Cardiac septum (tissue), 1 donor: ENCODE results near the gene LHFPL6. TPM values are rescaled to one million over a fixed set of nuclear protein-coding genes. Genes with fewer than 3 reads are reported as not detected.
"Not testable (repeated sequence)": the region's sequence is repeated elsewhere in the genome, so short reads cannot be mapped to it uniquely, and the experiment has no call there.

ENCODE experiments used
- DNase-seq: peaks from one replicate; pipeline ENCODE4 v3.0.0-alpha.2; 2020; ENCODE audit warnings: low spot score
- intact Hi-C: fragments of 100-400 bp; cut with DNase I; formaldehyde crosslinking; loops from one replicate; pipeline ENCODE4 v1.14.0; 2022
- total RNA-seq: library from RNA; stranded (reverse); fragmentation: NEBNext Ultra II Directional; extraction: Animal tissue kit (Norgen Biotek cat#: 25700); gene quantifications from one replicate; pipeline ENCODE4 v1.2.1, GENCODE V29; 2021
- donor health status: DM: no; HTN: no; CAD: no.

The LHFPL6 gene
- total RNA-seq, 1 donor from 2014 or later = 68.9 TPM

GRCh38 chr13:39347926-39348901 is 254.8 kb downstream of the LHFPL6 start:
- intact Hi-C loops = no loop called here
- no peak for DNase-seq

- no peak for DNase-seq
- intact Hi-C loops = no loop called here
Measured at GRCh38 chr13:39345982-39346381, 257.0 kb downstream of the LHFPL6 start.

GRCh38 chr13:39341251-39341650 is 261.7 kb downstream of the LHFPL6 start:
- intact Hi-C loops = no loop called here

GRCh38 chr13:39338114-39338513 is 264.9 kb downstream of the LHFPL6 start:
- intact Hi-C loops, DNase-seq: not testable (repeated sequence)

More at GRCh38 chr13:39341251-39341650, 261.7 kb downstream of the LHFPL6 start:
- no peak for DNase-seq

GRCh38 chr13:39336937-39337336 is 266.1 kb downstream of the LHFPL6 start:
- DNase-seq = no peak
- intact Hi-C loops = no loop called here

- intact Hi-C loops = no loop called here
- DNase-seq = no peak
Measured at GRCh38 chr13:39336207-39336606, 266.8 kb downstream of the LHFPL6 start.

GRCh38 chr13:39335721-39336120 is 267.3 kb downstream of the LHFPL6 start:
- DNase-seq = no peak
- intact Hi-C loops = no loop called here

- intact Hi-C loops = no loop called here
Measured at GRCh38 chr13:39330504-39330903, 272.5 kb downstream of the LHFPL6 start.

GRCh38 chr13:39329182-39329639 is 273.8 kb downstream of the LHFPL6 start:
- no peak for DNase-seq
- intact Hi-C loops = no loop called here

More at GRCh38 chr13:39330504-39330903, 272.5 kb downstream of the LHFPL6 start:
- no peak for DNase-seq

GRCh38 chr13:39327172-39327479 is 275.9 kb downstream of the LHFPL6 start:
- intact Hi-C loops = no loop called here
- DNase-seq = no peak

GRCh38 chr13:39326469-39327171 is 276.4 kb downstream of the LHFPL6 start:
- DNase-seq = no peak
- intact Hi-C loops = no loop called here

GRCh38 chr13:39324806-39325311 is 278.1 kb downstream of the LHFPL6 start:
- DNase-seq = no peak
- intact Hi-C loops = no loop called here

GRCh38 chr13:39322836-39323585 is 280.0 kb downstream of the LHFPL6 start:
- intact Hi-C loops = no loop called here
- no peak for DNase-seq

GRCh38 chr13:39321574-39321973 is 281.4 kb downstream of the LHFPL6 start:
- intact Hi-C loops = no loop called here
- DNase-seq = no peak

GRCh38 chr13:39318161-39318560 is 284.8 kb downstream of the LHFPL6 start:
- DNase-seq = no peak
- intact Hi-C loops = loop anchor here (5.0 kb wide), 1 partner anchor 79 kb away; no protein-coding TSS in a partner anchor

- intact Hi-C loops = loop anchor here (5.0 kb wide), 1 partner anchor 80 kb away; no protein-coding TSS in a partner anchor
Measured at GRCh38 chr13:39317291-39317690, 285.7 kb downstream of the LHFPL6 start.

GRCh38 chr13:39315796-39316195 is 287.2 kb downstream of the LHFPL6 start:
- intact Hi-C loops = loop anchor here (5.0 kb wide), 1 partner anchor 82 kb away; no protein-coding TSS in a partner anchor
- no peak for DNase-seq

More at GRCh38 chr13:39317291-39317690, 285.7 kb downstream of the LHFPL6 start:
- peak; percentile 78 for DNase-seq

- no peak for DNase-seq
- intact Hi-C loops = no loop called here
Measured at GRCh38 chr13:39313721-39314120, 289.3 kb downstream of the LHFPL6 start.

GRCh38 chr13:39312596-39312995 is 290.4 kb downstream of the LHFPL6 start:
- no peak for DNase-seq
- intact Hi-C loops = no loop called here
